GM10266 (cell line): ENCODE results near the gene NODAL.
"Not testable (repeated sequence)": the region's sequence is repeated elsewhere in the genome, so short reads cannot be mapped to it uniquely, and the experiment has no call there.

Experiments
- DNase-seq: peaks from one replicate; pipeline ENCODE4 v3.0.0; 2012; ENCODE audit errors: extremely low spot score
- CTCF ChIP-seq: IDR thresholded peaks from 2 replicates; pipeline ENCODE4 v1.5.1; 2012; ENCODE audit warnings: mild to moderate bottlenecking, low read depth; ENCODE audit not compliant: control insufficient read depth, insufficient read depth; ENCODE audit errors: missing control alignments

NODAL gene

GRCh38 chr10:70441161-70441894, at the start of gene NODAL:
TSS of gene NODAL (minus strand) at chr10:70441681. CDS start at chr10:70441667, 14 bp downstream.
- peak; percentile 24 for DNase-seq

GRCh38 chr10:70490142-70490541, 48.7 kb upstream of the NODAL start:
- no peak for TF ChIP-seq CTCF
- DNase-seq: no peak

More at GRCh38 chr10:70441161-70441894, at the start of gene NODAL:
- no peak for TF ChIP-seq CTCF

- TF ChIP-seq CTCF: no peak
- no peak for DNase-seq
Observed at GRCh38 chr10:70487824-70488223, 46.3 kb upstream of the NODAL start.

- DNase-seq: not testable (repeated sequence)
Observed at GRCh38 chr10:70483872-70484271, 42.4 kb upstream of the NODAL start.

- DNase-seq: no peak
- TF ChIP-seq CTCF: no peak
Observed at GRCh38 chr10:70482982-70483760, 41.7 kb upstream of the NODAL start.

GRCh38 chr10:70481831-70482530, 40.5 kb upstream of the NODAL start:
- no peak for TF ChIP-seq CTCF
- DNase-seq: no peak

GRCh38 chr10:70481105-70481504, 39.6 kb upstream of the NODAL start:
- DNase-seq: no peak
- no peak for TF ChIP-seq CTCF
